A673 (cell line): ENCODE measurements around the gene SYNC. TPM values are rescaled to one million over a fixed set of nuclear protein-coding genes. Genes with fewer than 3 reads are reported as not detected.

Source experiments
- total RNA-seq: library from RNA; stranded (reverse); gene quantifications from 2 replicates; pipeline ENCODE4 v1.2.3, GENCODE V29; 2021

SYNC gene
- total RNA-seq, 1 experiment from 2014 or later = 0.71 TPM

Other genes with a start within 250 kb of the SYNC start
- gene ZBTB8B, start 237.7 kb downstream of the SYNC start, total RNA-seq = 0.06 and 0.17 TPM in 2 replicates
- 6.4 and 7.9 TPM in 2 replicates for gene ZBTB8A, start 163.3 kb downstream of the SYNC start, total RNA-seq
- gene ZBTB8OS, start 52.2 kb downstream of the SYNC start, total RNA-seq = 70.6 and 72.1 TPM in 2 replicates
- 496 and 513 TPM in 2 replicates for gene RBBP4, start 51.6 kb downstream of the SYNC start, total RNA-seq
- 262 and 299 TPM in 2 replicates for gene YARS1, start 114.6 kb upstream of the SYNC start, total RNA-seq
- gene S100PBP, start 114.9 kb upstream of the SYNC start, total RNA-seq = 66.1 and 69.3 TPM in 2 replicates
- 1.2 and 1.3 TPM in 2 replicates for gene FNDC5, start 168.1 kb upstream of the SYNC start, total RNA-seq
- gene HPCA, start 183.7 kb upstream of the SYNC start, total RNA-seq = 0.69 and 0.98 TPM in 2 replicates
- 3.2 and 4.8 TPM in 2 replicates for gene TMEM54, start 198.6 kb upstream of the SYNC start, total RNA-seq